GM12891 (cell line): ENCODE data around the gene GNAL.

Experiments used
- POLR2A ChIP-seq: IDR thresholded peaks from 2 replicates; pipeline ENCODE4 v1.6.1; 2011; ENCODE audit warnings: low read depth, low read length, control low read depth
- SPI1 ChIP-seq: IDR thresholded peaks from 2 replicates; pipeline ENCODE4 v1.6.1; 2011; ENCODE audit warnings: low read depth, low read length, control low read depth

DNA sequence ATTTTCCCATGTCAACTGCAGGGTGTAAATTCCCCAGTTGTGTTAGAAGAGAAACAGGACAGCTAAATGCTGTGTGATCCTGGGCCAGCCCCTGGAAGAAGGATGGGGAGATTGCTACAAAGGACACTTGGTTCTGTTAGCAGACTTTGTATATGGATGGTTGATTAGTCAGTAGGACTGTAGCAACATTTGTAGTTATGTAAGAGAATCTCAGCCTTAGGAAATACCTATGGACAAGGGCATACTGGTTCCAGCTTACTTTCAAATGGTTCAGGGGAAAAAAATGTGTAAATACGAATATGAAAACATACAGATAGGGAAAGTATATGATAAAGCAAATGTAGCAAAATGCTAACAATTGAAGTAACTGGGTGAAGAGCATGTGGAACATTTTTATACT is 47.6 kb downstream of the GNAL start:
- TF ChIP-seq POLR2A (no peak), SPI1 (no peak)
